ENCODE data around the gene NKX2-2.
A peak's percentile ranks its signal among the peaks of the same experiment; 100 is the strongest.

The NKX2-2 gene

GRCh38 chr20:21513881-21514540 lies at the start of gene NKX2-2:
Gene NKX2-2 (minus strand): TSS chr20:21514064. CDS start chr20:21513669, 395 bp downstream.
- peak; percentile 25 for DNase-seq

GRCh38 chr20:21562656-21563055 lies 48.8 kb upstream of the NKX2-2 start:
- no peak for DNase-seq

GRCh38 chr20:21559305-21559704 lies 45.4 kb upstream of the NKX2-2 start:
- no peak for DNase-seq

GRCh38 chr20:21557241-21558020 lies 43.6 kb upstream of the NKX2-2 start:
- no peak for DNase-seq

GRCh38 chr20:21556398-21556797 lies 42.5 kb upstream of the NKX2-2 start:
- DNase-seq: no peak

GRCh38 chr20:21555470-21556120 lies 41.7 kb upstream of the NKX2-2 start:
- DNase-seq: no peak

- no peak for DNase-seq
Measured at GRCh38 chr20:21554985-21555384, 41.1 kb upstream of the NKX2-2 start.

- DNase-seq: no peak
Measured at GRCh38 chr20:21554376-21554890, 40.6 kb upstream of the NKX2-2 start.

GRCh38 chr20:21550587-21550986 lies 36.7 kb upstream of the NKX2-2 start:
- no peak for DNase-seq

- DNase-seq: no peak
Measured at GRCh38 chr20:21548390-21549035, 34.6 kb upstream of the NKX2-2 start.

GRCh38 chr20:21546355-21546754 lies 32.5 kb upstream of the NKX2-2 start:
- no peak for DNase-seq

- DNase-seq: no peak
Measured at GRCh38 chr20:21539512-21539911, 25.6 kb upstream of the NKX2-2 start.

GRCh38 chr20:21534886-21535285 lies 21.0 kb upstream of the NKX2-2 start:
- DNase-seq: no peak

GRCh38 chr20:21534453-21534852 lies 20.6 kb upstream of the NKX2-2 start:
- DNase-seq: no peak

- peak; percentile 16 for DNase-seq
Measured at GRCh38 chr20:21529863-21530262, 16.0 kb upstream of the NKX2-2 start.

- DNase-seq: no peak
Measured at GRCh38 chr20:21528870-21529269, 15.0 kb upstream of the NKX2-2 start.

- no peak for DNase-seq
Measured at GRCh38 chr20:21527908-21528307, 14.0 kb upstream of the NKX2-2 start.

GRCh38 chr20:21526776-21527175 lies 12.9 kb upstream of the NKX2-2 start:
- no peak for DNase-seq

- DNase-seq: no peak
Measured at GRCh38 chr20:21523895-21524294, 10.0 kb upstream of the NKX2-2 start.

GRCh38 chr20:21523281-21523868 lies 9.5 kb upstream of the NKX2-2 start:
- DNase-seq: peak; percentile 24

- DNase-seq: peak; percentile 48
Measured at GRCh38 chr20:21522481-21523280, 8.8 kb upstream of the NKX2-2 start.

Data from retina (tissue), 1 donor.